MM.1S (cell line): Measurements from ENCODE around the gene ZNF827.

Source experiments
- DNase-seq: peaks from one replicate; pipeline ENCODE4 v3.0.0-alpha.2; 2015
- H2AFZ ChIP-seq: fragments of 300-600 bp; sonication (generic); 2 replicates; pipeline ENCODE4 v1.6.0; 2016; ENCODE audit warnings: antibody characterized with exemption, low read length
- H3F3A ChIP-seq: fragments of 300-600 bp; sonication (generic); 2 replicates; pipeline ENCODE4 v1.6.1; 2016; ENCODE audit warnings: mild to moderate bottlenecking, antibody characterized with exemption, low read length, moderate library complexity, mixed read lengths; ENCODE audit not compliant: insufficient read depth
- H3K27ac ChIP-seq: fragments of 300-600 bp; sonication (generic); 2 replicates; pipeline ENCODE4 v1.5.1; 2016; ENCODE audit warnings: mild to moderate bottlenecking, low read length
- H3K27me3 ChIP-seq: fragments of 300-600 bp; sonication (generic); replicated peaks from 2 replicates; pipeline ENCODE4 v1.6.0; 2016; ENCODE audit warnings: low read length; ENCODE audit not compliant: insufficient read depth
- H3K36me3 ChIP-seq: fragments of 300-600 bp; sonication (generic); replicated peaks from 2 replicates; pipeline ENCODE4 v1.6.1; 2016; ENCODE audit warnings: mild to moderate bottlenecking, low read length, mixed read lengths; ENCODE audit not compliant: insufficient read depth
- H3K4me1 ChIP-seq: fragments of 300-600 bp; sonication (generic); 2 replicates; pipeline ENCODE4 v1.6.1; 2016; ENCODE audit warnings: low read length, mixed read lengths
- H3K4me2 ChIP-seq: fragments of 300-600 bp; sonication (generic); 2 replicates; pipeline ENCODE4 v1.6.0; 2016; ENCODE audit warnings: low read depth, low read length
- H3K4me3 ChIP-seq: fragments of 300-600 bp; sonication (generic); 2 replicates; pipeline ENCODE4 v1.5.1; 2016; ENCODE audit warnings: low read length, mixed read lengths
- H3K79me2 ChIP-seq: fragments of 300-600 bp; sonication (generic); 2 replicates; pipeline ENCODE4 v1.6.1; 2016; ENCODE audit warnings: mixed run types, low read length, mixed read lengths
- H3K9ac ChIP-seq: fragments of 300-600 bp; sonication (generic); 2 replicates; pipeline ENCODE4 v1.6.1; 2016; ENCODE audit warnings: low read length, mixed read lengths
- H3K9me2 ChIP-seq: fragments of 300-600 bp; sonication (generic); replicated peaks from 2 replicates; pipeline ENCODE4 v1.6.1; 2016; ENCODE audit warnings: mild to moderate bottlenecking, low read length, mixed read lengths; ENCODE audit not compliant: insufficient read depth
- H3K9me3 ChIP-seq: fragments of 300-600 bp; sonication (generic); replicated peaks from 2 replicates; pipeline ENCODE4 v1.6.1; 2016; ENCODE audit warnings: mild to moderate bottlenecking, low read length, mixed read lengths; ENCODE audit not compliant: insufficient read depth
- H4K20me1 ChIP-seq: fragments of 300-600 bp; sonication (generic); 2 replicates; pipeline ENCODE4 v1.6.1; 2016; ENCODE audit warnings: mild to moderate bottlenecking, low read length, moderate library complexity, mixed read lengths; ENCODE audit not compliant: insufficient read depth
- EZH2 ChIP-seq: fragments of 300-600 bp; sonication (generic); optimal IDR thresholded peaks from 2 replicates; pipeline ENCODE3; 2017; ENCODE audit warnings: low read depth, mild to moderate bottlenecking, antibody characterized with exemption, low read length, mixed read lengths
- EZH2phosphoT487 ChIP-seq: fragments of 300-600 bp; sonication (generic); IDR thresholded peaks from 2 replicates; pipeline ENCODE4 v1.6.1; 2018; ENCODE audit warnings: antibody characterized with exemption, low read length
- TF ChIP-seq, protein P1 (sequence below): fragments of 300-600 bp; sonication (generic); IDR thresholded peaks from 2 replicates; pipeline ENCODE4 v1.5.1; 2016; ENCODE audit warnings: antibody characterized with exemption, low read length, mixed read lengths

The ZNF827 gene

DNA sequence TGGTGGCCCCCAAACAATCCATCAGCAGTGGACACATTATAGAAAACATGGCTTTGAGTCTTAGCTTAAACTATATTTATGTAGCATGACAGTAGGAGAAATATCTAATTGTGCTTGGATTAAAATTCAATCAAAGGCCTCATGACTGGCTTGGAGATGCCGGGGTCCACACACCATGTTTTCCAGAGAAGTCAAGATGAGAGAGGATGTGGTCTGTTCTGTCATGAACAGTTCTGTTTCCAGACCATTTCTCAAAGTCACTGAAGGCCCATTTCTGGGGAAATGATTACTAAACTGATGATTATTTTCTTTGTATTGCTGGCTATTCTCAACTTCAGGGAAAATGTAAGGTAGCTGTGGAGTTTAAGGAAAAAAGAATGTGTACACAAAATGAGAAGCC, 182.4 kb downstream of the ZNF827 start:
- Histone ChIP-seq H3K9me3 (no peaks in the 10 kb centered on the region), H4K20me1 (no peaks in the 10 kb centered on the region), H2AFZ (no peak overlapping the region), H3K27me3 (no peaks in the 10 kb centered on the region), H3K4me1 (no peaks in the 10 kb centered on the region), H3K36me3 (no peaks in the 10 kb centered on the region), H3K9me2 (no peaks in the 10 kb centered on the region), H3K4me2 (no peak overlapping the region), H3K9ac (no peak overlapping the region), H3K4me3 (no peak overlapping the region), H3K79me2 (no peaks in the 10 kb centered on the region), H3F3A (no peaks in the 10 kb centered on the region), H3K27ac (no peak overlapping the region)
- no peak for TF ChIP-seq EZH2
- TF ChIP-seq, protein P1, sequence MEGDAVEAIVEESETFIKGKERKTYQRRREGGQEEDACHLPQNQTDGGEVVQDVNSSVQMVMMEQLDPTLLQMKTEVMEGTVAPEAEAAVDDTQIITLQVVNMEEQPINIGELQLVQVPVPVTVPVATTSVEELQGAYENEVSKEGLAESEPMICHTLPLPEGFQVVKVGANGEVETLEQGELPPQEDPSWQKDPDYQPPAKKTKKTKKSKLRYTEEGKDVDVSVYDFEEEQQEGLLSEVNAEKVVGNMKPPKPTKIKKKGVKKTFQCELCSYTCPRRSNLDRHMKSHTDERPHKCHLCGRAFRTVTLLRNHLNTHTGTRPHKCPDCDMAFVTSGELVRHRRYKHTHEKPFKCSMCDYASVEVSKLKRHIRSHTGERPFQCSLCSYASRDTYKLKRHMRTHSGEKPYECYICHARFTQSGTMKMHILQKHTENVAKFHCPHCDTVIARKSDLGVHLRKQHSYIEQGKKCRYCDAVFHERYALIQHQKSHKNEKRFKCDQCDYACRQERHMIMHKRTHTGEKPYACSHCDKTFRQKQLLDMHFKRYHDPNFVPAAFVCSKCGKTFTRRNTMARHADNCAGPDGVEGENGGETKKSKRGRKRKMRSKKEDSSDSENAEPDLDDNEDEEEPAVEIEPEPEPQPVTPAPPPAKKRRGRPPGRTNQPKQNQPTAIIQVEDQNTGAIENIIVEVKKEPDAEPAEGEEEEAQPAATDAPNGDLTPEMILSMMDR: no peak
- no peak for TF ChIP-seq EZH2phosphoT487
- no peak for DNase-seq

DNA sequence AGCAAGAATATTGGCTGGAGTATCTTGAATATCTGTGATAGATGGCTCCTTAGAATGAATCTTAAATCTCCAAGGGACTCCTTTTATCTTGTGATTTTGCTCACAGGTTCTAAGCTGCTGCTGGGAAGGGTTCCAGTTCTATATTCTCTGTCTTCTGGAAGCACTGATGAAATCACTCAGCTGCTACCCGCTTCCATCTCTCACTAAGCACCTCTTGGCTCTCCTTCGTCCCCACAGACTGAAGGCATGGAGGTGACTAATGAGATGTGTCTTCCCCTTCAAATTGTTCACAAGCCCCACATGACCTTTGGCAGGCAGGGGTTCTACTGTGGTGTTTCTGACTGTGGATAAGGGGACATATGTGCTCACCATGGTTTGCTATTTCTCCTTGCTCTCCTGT, 182.8 kb downstream of the ZNF827 start:
- Histone ChIP-seq H3K9me3 (no peaks in the 10 kb centered on the region), H3K4me2 (no peak overlapping the region), H3F3A (no peaks in the 10 kb centered on the region), H4K20me1 (no peaks in the 10 kb centered on the region), H3K4me3 (no peak overlapping the region), H3K27me3 (no peaks in the 10 kb centered on the region), H3K27ac (no peak overlapping the region), H3K9ac (no peak overlapping the region), H3K36me3 (no peaks in the 10 kb centered on the region), H3K79me2 (no peaks in the 10 kb centered on the region), H3K4me1 (no peaks in the 10 kb centered on the region), H3K9me2 (no peaks in the 10 kb centered on the region), H2AFZ (no peak overlapping the region)
- TF ChIP-seq EZH2: no peak
- TF ChIP-seq EZH2phosphoT487: no peak
- TF ChIP-seq, protein P1: no peak
- DNase-seq: no peak

- H3K9me3 ChIP-seq: no peaks in the 10 kb centered on the region
- H3F3A ChIP-seq: no peaks in the 10 kb centered on the region
- no peak for DNase-seq
- H3K79me2 ChIP-seq: no peaks in the 10 kb centered on the region
- H3K4me1 ChIP-seq: no peaks in the 10 kb centered on the region
- TF ChIP-seq, protein P1: no peak
- no peak for TF ChIP-seq EZH2phosphoT487
- no peak for TF ChIP-seq EZH2
- H3K27ac ChIP-seq: no peak overlapping the region
- H3K4me2 ChIP-seq: no peak overlapping the region
- no peaks in the 10 kb centered on the region for H3K27me3 ChIP-seq
- H3K36me3 ChIP-seq: no peaks in the 10 kb centered on the region
- no peak overlapping the region for H3K4me3 ChIP-seq
- no peak overlapping the region for H2AFZ ChIP-seq
- H3K9me2 ChIP-seq: no peaks in the 10 kb centered on the region
- H3K9ac ChIP-seq: no peak overlapping the region
- H4K20me1 ChIP-seq: no peaks in the 10 kb centered on the region
Observed at GRCh38 chr4:145743641-145744040, 195.0 kb downstream of the ZNF827 start.
